AG10803 (cell line): ENCODE measurements around the gene SLCO3A1.

Source experiments
- DNase-seq: peaks from one replicate; pipeline ENCODE4 v3.0.0; 2010; ENCODE audit warnings: low read depth
- H3K4me3 ChIP-seq: 2 replicates; pipeline ENCODE4 v1.5.1; 2011; ENCODE audit warnings: mild to moderate bottlenecking, low read length, control low read depth
- TF ChIP-seq, protein P1 (sequence below): conservative IDR thresholded peaks from 2 replicates; pipeline ENCODE4 v1.5.1; 2011; ENCODE audit warnings: mild to moderate bottlenecking, low read length, control low read depth, inconsistent platforms

The SLCO3A1 gene

DNA sequence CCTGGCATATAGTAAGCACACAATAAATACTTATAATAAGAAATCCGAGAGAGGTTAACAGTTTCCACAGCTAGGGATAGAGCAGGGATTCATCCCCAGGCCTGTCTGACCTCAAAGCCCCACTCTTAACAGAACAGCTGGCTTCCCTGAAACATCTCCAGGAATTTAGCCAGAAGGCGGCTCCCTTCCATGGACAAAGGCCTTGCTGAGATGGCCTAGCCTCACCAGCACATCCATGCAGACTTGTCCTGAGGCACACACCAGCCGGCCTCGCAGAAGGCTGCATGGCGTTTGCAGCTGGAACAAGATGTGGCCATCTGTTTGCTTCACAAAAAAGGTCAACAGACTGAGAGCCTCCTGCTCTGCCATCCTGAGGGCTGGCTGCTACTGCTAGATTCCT, 245.4 kb downstream of the SLCO3A1 start:
- no peak overlapping the region for H3K4me3 ChIP-seq
- DNase-seq: peak; percentile 53
- TF ChIP-seq, protein P1, sequence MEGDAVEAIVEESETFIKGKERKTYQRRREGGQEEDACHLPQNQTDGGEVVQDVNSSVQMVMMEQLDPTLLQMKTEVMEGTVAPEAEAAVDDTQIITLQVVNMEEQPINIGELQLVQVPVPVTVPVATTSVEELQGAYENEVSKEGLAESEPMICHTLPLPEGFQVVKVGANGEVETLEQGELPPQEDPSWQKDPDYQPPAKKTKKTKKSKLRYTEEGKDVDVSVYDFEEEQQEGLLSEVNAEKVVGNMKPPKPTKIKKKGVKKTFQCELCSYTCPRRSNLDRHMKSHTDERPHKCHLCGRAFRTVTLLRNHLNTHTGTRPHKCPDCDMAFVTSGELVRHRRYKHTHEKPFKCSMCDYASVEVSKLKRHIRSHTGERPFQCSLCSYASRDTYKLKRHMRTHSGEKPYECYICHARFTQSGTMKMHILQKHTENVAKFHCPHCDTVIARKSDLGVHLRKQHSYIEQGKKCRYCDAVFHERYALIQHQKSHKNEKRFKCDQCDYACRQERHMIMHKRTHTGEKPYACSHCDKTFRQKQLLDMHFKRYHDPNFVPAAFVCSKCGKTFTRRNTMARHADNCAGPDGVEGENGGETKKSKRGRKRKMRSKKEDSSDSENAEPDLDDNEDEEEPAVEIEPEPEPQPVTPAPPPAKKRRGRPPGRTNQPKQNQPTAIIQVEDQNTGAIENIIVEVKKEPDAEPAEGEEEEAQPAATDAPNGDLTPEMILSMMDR: peak; percentile 35; the same call in 1 of the 2 replicates

DNA sequence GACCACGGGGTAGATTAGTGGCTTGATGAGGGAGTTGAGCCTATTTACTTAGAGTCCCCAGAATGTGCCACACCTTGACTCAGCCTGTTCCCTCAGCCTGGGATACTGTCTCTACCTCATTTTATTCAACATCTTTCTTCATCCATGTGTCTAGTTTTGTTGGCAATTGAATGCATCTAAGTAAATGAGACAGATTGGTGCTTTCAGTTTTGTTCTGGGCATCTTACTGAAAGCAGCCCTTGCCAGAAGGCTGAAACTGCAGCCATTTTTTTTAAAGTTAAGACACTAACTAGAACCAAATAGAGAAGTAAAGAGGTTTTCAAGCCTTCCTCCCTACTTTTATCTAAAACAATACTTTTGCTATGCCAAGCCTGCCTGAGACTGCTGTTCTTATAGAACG, 246.8 kb downstream of the SLCO3A1 start:
- TF ChIP-seq, protein P1: no peak
- DNase-seq: no peak

DNA sequence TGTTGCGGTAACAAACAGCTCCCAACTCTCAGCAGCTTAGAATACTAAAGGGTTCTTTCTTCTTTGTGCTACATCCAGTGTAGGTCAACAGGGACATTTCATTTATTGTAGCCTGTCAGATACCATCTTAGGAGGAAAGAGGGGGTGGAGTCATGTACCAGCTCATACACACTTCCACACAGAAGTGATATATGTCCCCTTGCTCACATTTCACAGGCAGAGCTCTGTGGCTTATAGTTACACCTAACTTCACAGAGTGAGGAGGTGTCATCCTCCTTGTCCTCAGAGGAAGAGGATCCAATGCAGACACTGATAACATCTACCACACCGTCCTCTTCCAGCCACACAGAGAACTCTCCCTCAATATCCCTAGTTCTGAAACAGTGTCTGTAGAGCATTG, 247.2 kb downstream of the SLCO3A1 start:
- H3K4me3 ChIP-seq: no peak overlapping the region
- DNase-seq: no peak
- TF ChIP-seq, protein P1: no peak

More for the DNA sequence above, 246.8 kb downstream of the SLCO3A1 start:
- no peak overlapping the region for H3K4me3 ChIP-seq

DNA sequence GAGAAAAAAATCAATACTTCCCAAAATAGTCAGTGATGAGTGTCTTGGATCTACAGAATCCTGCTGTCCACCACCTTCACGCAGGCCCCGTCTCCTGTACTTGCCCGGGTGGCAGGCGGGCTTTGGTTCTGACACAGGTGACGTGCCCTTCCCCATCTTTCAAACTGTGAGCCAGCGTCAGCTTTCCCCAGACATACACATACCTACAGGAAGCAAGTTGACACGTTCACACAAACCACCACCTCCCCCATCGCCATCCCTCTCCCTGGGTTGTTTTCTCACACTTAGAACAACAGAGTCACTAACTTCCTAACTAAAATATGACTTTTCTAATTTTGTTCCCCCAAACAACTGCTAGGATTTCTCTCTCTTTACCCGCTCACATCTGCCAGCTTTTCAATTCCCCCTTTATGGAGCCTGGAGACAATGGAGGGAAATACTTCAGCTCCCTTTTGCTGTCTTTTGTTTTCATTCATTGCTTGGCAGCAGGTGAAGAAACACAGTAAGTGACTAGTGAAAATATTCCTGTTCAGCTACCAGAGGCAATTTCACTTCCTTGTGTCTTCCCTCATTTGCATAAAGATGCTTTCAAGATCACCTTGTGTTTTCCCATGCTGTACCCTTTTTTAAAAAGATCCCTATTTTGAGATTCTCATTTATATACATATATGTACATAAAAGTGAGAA, 248.3 kb downstream of the SLCO3A1 start:
- TF ChIP-seq, protein P1: no peak
- no peak overlapping the region for H3K4me3 ChIP-seq
- no peak for DNase-seq

DNA sequence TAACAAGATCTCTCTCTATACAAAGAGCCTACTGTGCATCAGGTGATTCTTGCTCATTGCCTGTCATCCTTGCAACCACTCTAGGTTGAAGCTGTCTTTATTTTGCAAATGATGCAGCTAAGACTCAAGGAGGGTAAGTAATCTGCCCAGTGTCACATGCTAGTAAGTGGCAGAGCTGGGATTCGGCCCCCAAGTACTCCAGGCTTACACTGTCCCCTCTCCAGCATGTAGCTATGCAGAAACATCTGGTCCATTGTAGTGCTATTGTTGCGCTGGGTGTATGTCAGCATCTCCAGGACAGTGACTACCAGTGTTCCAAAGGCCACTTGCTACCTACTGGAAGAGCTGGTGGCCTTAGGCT, 248.9 kb downstream of the SLCO3A1 start:
- TF ChIP-seq, protein P1: no peak
- no peak overlapping the region for H3K4me3 ChIP-seq
- DNase-seq: no peak

DNA sequence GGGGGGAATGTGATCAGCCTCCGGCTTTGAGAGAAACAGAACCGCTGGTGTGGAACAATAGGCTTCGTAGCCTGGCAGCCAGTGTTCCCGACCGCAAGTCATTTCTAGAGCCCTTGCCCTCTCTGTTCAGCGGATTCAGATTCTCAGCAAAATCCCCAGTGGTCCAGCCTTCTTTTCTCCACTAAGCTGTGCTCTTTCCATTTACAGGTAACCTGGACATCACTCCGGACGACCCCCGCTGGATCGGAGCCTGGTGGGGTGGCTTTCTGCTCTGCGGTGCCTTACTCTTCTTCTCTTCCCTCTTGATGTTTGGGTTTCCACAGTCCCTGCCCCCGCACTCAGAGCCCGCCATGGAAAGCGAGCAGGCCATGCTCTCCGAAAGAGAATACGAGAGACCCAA, 250.6 kb downstream of the SLCO3A1 start:
- no peak overlapping the region for H3K4me3 ChIP-seq
- TF ChIP-seq, protein P1: no peak
- no peak for DNase-seq

DNA sequence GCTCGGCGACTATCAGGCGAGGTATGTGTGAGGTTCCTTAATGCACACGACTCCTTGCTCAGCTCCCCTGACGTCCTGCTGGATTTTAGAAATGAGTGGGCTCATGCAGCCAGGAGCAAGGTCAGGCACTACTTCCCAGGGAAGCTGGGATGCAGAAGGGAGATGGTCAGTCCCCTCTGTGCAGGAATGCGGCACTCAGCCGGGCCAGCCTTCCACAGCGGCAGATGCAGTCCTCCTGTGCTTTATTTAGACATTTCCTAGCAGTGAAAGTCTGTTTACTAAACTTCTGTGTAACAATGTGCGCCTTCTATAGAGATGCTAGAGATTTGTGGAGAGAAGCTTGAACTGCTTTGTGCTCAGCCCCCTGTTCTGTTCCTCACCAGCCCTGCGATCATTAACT, 252.1 kb downstream of the SLCO3A1 start:
- DNase-seq: no peak
- no peak overlapping the region for H3K4me3 ChIP-seq
- TF ChIP-seq, protein P1: no peak
